Stimulated activated CD4-positive, alpha-beta T cell treated with anti-CD3 and anti-CD28 coated beads, Interleukin-2, amount 100 ng/mL, for 48 hours (primary cell): ENCODE results near the gene TDRD10.

Experiments used
- DNase-seq, 2 donors: peaks; one replicate each; pipeline ENCODE4 v3.0.0-alpha.2; 2020

Gene TDRD10

DNA sequence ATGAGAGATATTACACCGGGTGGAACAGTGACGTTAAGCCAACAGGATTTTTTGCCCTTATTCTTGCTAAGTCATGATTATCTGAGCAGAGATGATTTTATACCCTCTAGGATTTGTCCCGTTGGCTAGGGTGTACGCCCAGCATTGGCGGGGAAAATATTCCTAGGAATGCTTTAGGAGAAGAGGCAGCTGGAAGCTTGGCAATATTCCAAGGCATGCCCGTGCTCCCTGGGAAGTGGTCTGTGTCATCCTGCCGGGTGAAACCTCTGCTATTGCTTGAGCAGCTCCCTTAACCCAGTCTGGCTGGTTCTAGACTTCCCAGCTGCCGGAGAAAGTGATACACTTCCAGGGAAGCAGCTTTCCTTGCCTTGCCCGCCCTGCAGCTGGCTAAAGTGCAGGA lies 81.8 kb downstream of the TDRD10 start:
- DNase-seq: no peak

DNA sequence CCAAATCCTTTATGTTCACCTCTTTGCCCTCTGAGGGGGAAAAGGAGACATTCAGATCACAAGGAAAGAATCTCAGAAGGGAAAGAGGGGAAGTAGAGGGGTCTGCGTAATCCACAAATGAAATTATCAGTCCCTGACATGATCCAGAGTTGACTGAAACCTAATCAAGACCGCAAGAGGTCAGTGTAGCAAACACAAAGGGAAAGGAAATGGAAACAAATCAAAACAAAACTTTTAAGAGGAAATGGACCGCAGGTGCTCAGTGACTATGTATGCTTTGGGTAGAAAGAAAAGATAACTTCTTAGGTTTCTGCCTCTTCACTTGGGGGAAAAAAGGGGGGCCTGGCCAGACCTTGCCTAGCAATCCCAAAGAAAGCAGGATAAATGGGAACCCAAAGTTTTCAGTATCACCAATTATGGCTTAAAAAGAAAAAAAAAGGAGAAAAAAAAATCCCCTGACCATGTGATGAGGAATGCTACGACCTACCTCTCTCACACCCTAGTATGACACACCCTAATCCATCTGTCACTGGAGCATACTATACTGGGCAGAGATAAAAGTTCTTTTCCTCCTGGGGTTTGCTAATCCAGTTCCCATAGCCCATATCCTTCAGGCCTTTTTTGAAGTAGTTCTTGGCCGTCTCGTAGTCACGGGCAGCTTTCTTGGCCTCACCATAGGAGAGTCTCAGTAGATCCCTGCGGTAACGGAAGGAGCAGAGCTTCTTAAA lies 82.4 kb downstream of the TDRD10 start:
- DNase-seq: no peak

DNA sequence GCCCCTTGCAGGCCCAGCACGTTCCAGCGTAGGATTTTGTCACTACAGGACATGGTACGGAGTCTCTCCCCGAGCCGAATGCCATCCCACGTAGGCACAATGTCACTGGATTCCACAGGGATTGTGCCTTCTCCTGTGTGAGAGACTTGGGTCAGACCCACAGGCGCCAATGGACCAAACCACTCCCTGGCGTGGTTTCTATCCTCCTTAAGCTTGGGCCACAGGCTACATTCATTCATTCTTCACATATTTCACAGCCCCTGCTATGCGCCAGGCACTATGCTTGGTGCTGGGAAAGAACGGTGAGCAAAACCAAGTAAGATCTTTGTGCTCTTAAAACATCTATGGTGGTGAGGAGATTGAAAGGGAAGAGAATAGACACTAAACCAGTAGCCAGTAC lies 84.2 kb downstream of the TDRD10 start:
- DNase-seq: no peak

DNA sequence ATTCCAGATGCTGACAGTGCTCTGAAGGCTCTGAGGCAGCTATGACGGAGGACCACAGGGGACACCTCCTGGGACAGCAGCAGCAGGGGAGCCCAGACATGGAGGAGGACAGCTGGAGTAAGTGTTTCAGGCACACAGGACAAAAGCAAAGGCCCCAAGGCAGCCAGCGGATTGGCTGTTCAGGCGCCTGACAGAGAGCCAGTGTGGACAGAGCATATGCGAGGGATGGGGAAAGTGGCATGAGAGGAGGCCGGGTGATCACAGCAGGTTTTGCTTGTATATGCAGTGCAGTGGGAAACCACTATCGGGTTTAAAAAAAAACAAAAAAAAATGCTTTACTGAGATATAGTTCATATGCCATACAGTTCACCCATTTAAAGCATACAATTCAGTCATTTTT lies 84.6 kb downstream of the TDRD10 start:
- no peak for DNase-seq

DNA sequence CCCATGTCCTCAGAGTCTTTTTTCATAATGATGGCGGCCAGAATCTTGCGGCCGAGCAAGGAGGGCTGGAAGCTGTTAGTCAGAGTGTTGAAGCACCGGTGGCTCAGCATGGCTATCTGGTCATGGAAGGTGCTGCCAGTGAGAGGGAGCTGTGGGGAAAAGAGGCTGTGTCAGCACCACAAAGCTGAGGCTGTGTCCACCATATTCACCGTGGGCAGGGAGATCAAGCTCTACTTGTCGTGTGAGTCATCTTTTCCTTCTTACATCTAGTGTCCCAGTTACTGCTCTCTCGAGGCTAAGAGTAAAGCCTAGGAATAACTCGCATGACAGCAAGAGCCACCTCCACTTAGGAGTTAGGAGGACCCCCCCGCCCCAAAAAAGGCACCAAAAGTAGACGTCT lies 87.8 kb downstream of the TDRD10 start:
- no peak for DNase-seq

DNA sequence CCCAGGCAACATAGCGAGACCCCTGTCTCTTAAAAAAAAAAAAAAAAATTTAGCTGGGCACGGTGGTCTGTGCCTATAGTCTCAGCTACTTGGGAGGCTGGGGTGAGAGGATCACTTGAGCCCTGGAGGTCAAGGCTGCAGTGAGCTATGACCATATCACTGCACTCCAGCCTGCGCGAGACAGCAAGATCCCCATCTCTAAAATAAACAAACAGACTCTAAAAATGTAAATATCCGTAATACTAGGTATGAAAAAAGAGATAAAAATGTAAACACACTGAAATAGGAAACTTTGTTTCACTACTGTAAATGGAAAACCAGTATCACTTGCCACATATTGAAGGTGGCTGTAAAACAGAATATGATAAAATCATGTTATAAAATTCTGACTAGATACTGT lies 88.7 kb downstream of the TDRD10 start:
- DNase-seq: no peak

DNA sequence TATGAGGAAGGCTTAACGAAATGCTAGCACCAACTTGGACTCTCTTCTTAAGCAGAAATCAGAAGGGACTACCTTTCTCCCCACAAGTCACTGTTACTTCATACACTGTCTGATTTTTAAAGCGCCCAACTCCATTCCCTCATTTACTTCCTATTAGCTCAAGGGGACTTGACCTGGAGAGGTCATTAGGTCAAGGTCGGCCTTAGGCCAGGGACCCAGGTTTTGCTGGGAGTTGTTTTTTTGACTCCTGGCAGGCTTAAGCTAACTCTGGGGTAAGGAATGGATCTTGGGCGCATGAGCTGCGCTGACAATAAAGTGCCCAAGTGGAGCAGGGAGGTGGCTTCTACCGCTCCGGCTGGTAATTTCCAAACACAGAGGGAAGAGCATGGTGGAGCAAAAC lies 89.2 kb downstream of the TDRD10 start:
- no peak for DNase-seq

DNA sequence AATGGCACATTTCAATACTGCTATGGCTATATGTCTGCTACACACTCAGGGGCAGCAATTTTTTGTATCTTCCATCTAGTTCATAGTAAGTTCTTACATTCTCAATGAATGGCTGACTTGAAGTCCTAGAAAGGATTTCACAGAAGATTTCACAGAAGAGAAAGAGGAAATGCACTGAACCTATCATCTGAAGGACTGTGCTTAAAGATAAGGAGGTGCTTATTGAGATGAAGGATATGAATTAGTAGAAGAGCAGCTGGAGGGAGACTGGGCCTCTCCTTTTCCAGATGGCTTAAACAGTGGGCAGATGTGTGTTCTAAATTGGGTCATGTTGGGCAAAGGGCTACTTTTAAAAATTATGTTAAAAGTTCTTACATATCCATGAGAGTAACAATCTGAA lies 91.4 kb downstream of the TDRD10 start:
- no peak for DNase-seq

DNA sequence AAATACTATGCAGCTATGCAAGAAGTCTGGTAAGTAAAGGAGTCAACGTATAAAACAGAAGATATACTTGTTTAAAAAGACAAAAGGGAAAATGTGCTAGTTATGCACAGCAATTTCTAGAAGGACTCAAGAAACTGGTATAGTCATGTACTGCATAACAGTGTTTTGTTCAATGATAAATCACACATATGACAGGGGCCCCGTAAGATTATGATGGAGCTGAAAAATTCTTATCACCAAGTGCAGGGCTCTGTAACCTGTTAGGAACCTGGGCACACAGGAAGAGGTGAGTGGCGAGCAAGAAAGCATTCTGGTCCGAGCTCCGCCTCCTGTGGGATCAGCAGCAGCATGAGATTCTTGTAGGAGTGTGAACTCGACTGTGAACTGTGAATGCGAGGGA lies 92.8 kb downstream of the TDRD10 start:
- no peak for DNase-seq

DNA sequence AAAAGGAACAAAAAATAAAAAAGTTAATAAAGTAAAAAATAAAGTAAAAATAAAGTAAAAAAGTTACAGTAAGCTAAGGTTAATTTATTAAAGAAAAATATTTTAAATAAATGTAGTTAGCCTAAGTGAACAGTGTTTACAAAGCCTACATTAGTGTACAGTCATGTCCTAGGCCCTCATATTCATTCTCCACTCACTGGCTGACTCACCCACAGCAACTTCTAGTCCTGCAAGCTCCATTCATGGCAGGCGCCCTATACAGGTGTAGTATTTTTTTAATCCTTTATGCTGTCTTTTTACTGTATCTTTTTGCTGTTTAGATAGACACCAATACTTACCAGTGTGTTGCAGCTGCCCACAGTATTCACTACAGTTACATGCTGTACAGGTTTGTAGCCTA lies 93.6 kb downstream of the TDRD10 start:
- DNase-seq: no peak
